HepG2 (cell line): Measurements from ENCODE around the gene LTB4R2. TPM values are rescaled to one million over a fixed set of nuclear protein-coding genes. Genes with fewer than 3 reads are reported as not detected.

Experiments used
- CSRNP2 ChIP-seq: sonication (generic); formaldehyde crosslinking; conservative IDR thresholded peaks from 2 replicates; pipeline ENCODE4 v1.8.0; 2022; ENCODE audit warnings: low read depth, missing genetic modification reagents
- FOXM1 ChIP-seq: sonication (generic); formaldehyde crosslinking; IDR thresholded peaks from 2 replicates; pipeline ENCODE4 v1.5.0; 2020; ENCODE audit warnings: missing genetic modification reagents
- GATAD2A ChIP-seq: IDR thresholded peaks from 2 replicates; pipeline ENCODE4 v1.6.1; 2016
- GLMP ChIP-seq: sonication (generic); formaldehyde crosslinking; IDR thresholded peaks from 2 replicates; pipeline ENCODE4 v1.9.0; 2021; ENCODE audit warnings: missing genetic modification reagents, mild to moderate bottlenecking, borderline replicate concordance
- HDAC2 ChIP-seq: sonication (generic); formaldehyde crosslinking; IDR thresholded peaks from 2 replicates; pipeline ENCODE4 v1.4.0; 2020; ENCODE audit warnings: missing genetic modification reagents
- IRF9 ChIP-seq: sonication (generic); formaldehyde crosslinking; IDR thresholded peaks from 2 replicates; pipeline ENCODE4 v1.8.0; 2022; ENCODE audit warnings: missing genetic modification reagents, mild to moderate bottlenecking, borderline replicate concordance
- IRX3 ChIP-seq: sonication (generic); formaldehyde crosslinking; IDR thresholded peaks from 2 replicates; pipeline ENCODE4 v1.8.1; 2023; ENCODE audit warnings: mild to moderate bottlenecking, low read depth, missing genetic modification reagents, borderline replicate concordance
- KIAA2018 ChIP-seq: sonication (generic); formaldehyde crosslinking; IDR thresholded peaks from 2 replicates; pipeline ENCODE4 v1.5.0; 2020; ENCODE audit warnings: mild to moderate bottlenecking, missing genetic modification reagents, borderline replicate concordance
- PHF8 ChIP-seq: sonication (generic); formaldehyde crosslinking; IDR thresholded peaks from 2 replicates; pipeline ENCODE4 v1.5.0; 2020; ENCODE audit warnings: missing genetic modification reagents
- RFX3 ChIP-seq: IDR thresholded peaks from 2 replicates; pipeline ENCODE4 v1.6.1; 2016; ENCODE audit warnings: missing biosample characterization, missing genetic modification reagents
- RFX5 ChIP-seq: IDR thresholded peaks from 2 replicates; pipeline ENCODE4 v1.6.1; 2011; ENCODE audit warnings: low read depth, low read length, improper control_type of control experiment
- SIX4 ChIP-seq: sonication (generic); formaldehyde crosslinking; IDR thresholded peaks from 2 replicates; pipeline ENCODE4 v1.4.0; 2020; ENCODE audit warnings: missing genetic modification reagents
- ZBTB3 ChIP-seq: sonication (generic); formaldehyde crosslinking; IDR thresholded peaks from 2 replicates; pipeline ENCODE4 v1.4.0; 2020; ENCODE audit warnings: low read depth, mild to moderate bottlenecking, moderate library complexity, missing genetic modification reagents, borderline replicate concordance
- ZNF431 ChIP-seq: sonication (generic); formaldehyde crosslinking; IDR thresholded peaks from 2 replicates; pipeline ENCODE4 v1.9.0; 2022; ENCODE audit warnings: missing genetic modification reagents, low read depth, mild to moderate bottlenecking, borderline replicate concordance
- ZNF552 ChIP-seq: sonication (generic); formaldehyde crosslinking; IDR thresholded peaks from 2 replicates; pipeline ENCODE4 v1.9.0; 2022; ENCODE audit warnings: missing genetic modification reagents, mild to moderate bottlenecking, borderline replicate concordance
- ZNF773 ChIP-seq: sonication (generic); formaldehyde crosslinking; IDR thresholded peaks from 2 replicates; pipeline ENCODE4 v1.4.0; 2020; ENCODE audit warnings: missing genetic modification reagents, borderline replicate concordance
- ZSCAN29 ChIP-seq: sonication (generic); formaldehyde crosslinking; conservative IDR thresholded peaks from 2 replicates; pipeline ENCODE4 v1.4.0; 2020; ENCODE audit warnings: mild to moderate bottlenecking, missing genetic modification reagents
- polyA plus RNA-seq, 8 experiments: library from polyadenylated mRNA; depleted of rRNA in 3 of 8; stranded (reverse) in 7 of 8; unstranded in 1 of 8; fragments of >200 nt; fragmentation: Illumina TruSeq in 4 of 8; extraction: Trizol in 4 of 8; gene quantifications; 2 replicates each; pipeline versions ENCODE4 v1.2.1 to v1.2.3, GENCODE V29; 2011 to 2016; ENCODE audit warnings: low read depth in 4 of 8, missing spikeins in 1 of 8, mixed read lengths in 1 of 8; ENCODE audit not compliant: insufficient read depth in 1 of 8
- total RNA-seq, 5 experiments: library from RNA; depleted of rRNA; stranded (reverse); fragments of >200 nt; fragmentation: Illumina TruSeq; extraction: Trizol; gene quantifications; 2 replicates each; pipeline ENCODE4 v1.2.3, GENCODE V29; 2016; ENCODE audit warnings: low read depth in 1 of 5

The LTB4R2 gene
- total and polyA plus RNA-seq, 2 of the 13 experiments (the other 11 are each of a cell fraction or from before 2014, with no cell fraction given), result 3.9 to 6.9 TPM

- TF ChIP-seq KIAA2018 (CRISPR knock-in tag) (no peak; the same call in 1 of the 2 replicates), FOXM1 (CRISPR knock-in tag) (no peak), RFX3 (CRISPR knock-in tag) (no peak), IRF9 (CRISPR knock-in tag) (peak; percentile 67; the same call in 1 of the 2 replicates), PHF8 (CRISPR knock-in tag) (peak; percentile 80), ZNF773 (CRISPR knock-in tag) (no peak), IRX3 (CRISPR knock-in tag) (no peak), ZSCAN29 (CRISPR knock-in tag) (peak; percentile 90), GATAD2A (peak; percentile 97), GLMP (CRISPR knock-in tag) (no peak), HDAC2 (peak; percentile 97), ZBTB3 (CRISPR knock-in tag) (peak; percentile 90; the same call in 1 of the 2 replicates), RFX5 (peak; percentile 39; the same call in 1 of the 2 replicates), SIX4 (CRISPR knock-in tag) (peak; percentile 43; the same call in 1 of the 2 replicates), ZNF431 (no peak), CSRNP2 (no peak), ZNF552 (CRISPR knock-in tag) (peak; percentile 80; the same call in 1 of the 2 replicates)
Observed at GRCh38 chr14:24307575-24308341, 2.2 kb upstream of the LTB4R2 start, which contains the start of gene CIDEB (continued).
